Suprapubic skin (tissue), 4 donors: Measurements from ENCODE around the gene SH3GL1. TPM values are rescaled to one million over a fixed set of nuclear protein-coding genes. Genes with fewer than 3 reads are reported as not detected.

Experiments
- DNase-seq, 2 donors: peaks; one replicate each; pipeline ENCODE4 v3.0.0-alpha.2; 2019; ENCODE audit warnings: low spot score in 2 of 2
- H3K27ac ChIP-seq: fragments of 200-600 bp; sonication (generic); one replicate; pipeline ENCODE4 v1.5.1; 2019
- H3K27me3 ChIP-seq: fragments of 200-600 bp; sonication (generic); one replicate; pipeline ENCODE4 v1.5.1; 2019
- H3K36me3 ChIP-seq: fragments of 200-600 bp; sonication (generic); one replicate; pipeline ENCODE4 v1.5.1; 2019
- H3K4me1 ChIP-seq: fragments of 200-600 bp; sonication (generic); one replicate; pipeline ENCODE4 v1.5.1; 2019
- H3K4me3 ChIP-seq: fragments of 200-600 bp; sonication (generic); one replicate; pipeline ENCODE4 v1.5.1; 2019; ENCODE audit warnings: mild to moderate bottlenecking
- H3K9me3 ChIP-seq: fragments of 200-600 bp; sonication (generic); one replicate; pipeline ENCODE4 v1.5.1; 2019
- CTCF ChIP-seq, 2 donors: fragments of 200-600 bp in 1 of 2; fragments of 450-650 bp in 1 of 2; sonication (generic) in 1 of 2; IDR thresholded peaks; one replicate each; pipeline ENCODE4 v1.5.1; 2016 to 2019; ENCODE audit warnings: antibody characterized with exemption in 2 of 2, mild to moderate bottlenecking in 1 of 2, moderate library complexity in 1 of 2
- EP300 ChIP-seq: sonication (generic); formaldehyde crosslinking; IDR thresholded peaks from one replicate; pipeline ENCODE4 v1.6.1; 2017; ENCODE audit warnings: antibody characterized with exemption
- POLR2A ChIP-seq, 2 donors: fragments of 450-650 bp; IDR thresholded peaks; one replicate each; pipeline ENCODE4 v1.6.1; 2017; ENCODE audit warnings: antibody characterized with exemption in 2 of 2, mild to moderate bottlenecking in 2 of 2, moderate library complexity in 2 of 2
- POLR2AphosphoS5 ChIP-seq, 3 donors: sonication (generic); formaldehyde crosslinking; IDR thresholded peaks; one replicate each; pipeline ENCODE4 v1.6.1; 2017; ENCODE audit warnings: antibody characterized with exemption in 3 of 3
- WGBS: methylation state at CpG from one replicate; pipeline ENCODE4 v1.1.5; 2018; 5-methylcytosine and 5-hydroxymethylcytosine counted together
- total RNA-seq, 4 donors: library from RNA; depleted of rRNA; stranded (reverse); fragments of >200 nt; gene quantifications; one replicate each; pipeline ENCODE4 v1.1.0, GENCODE V29; 2016

The SH3GL1 gene
- total RNA-seq, 4 donors from 2014 or later, result 67.0 to 103 (median 81.0) TPM

- no peak for DNase-seq
- peaks cover 28% of the 10 kb centered on the region for H3K36me3 ChIP-seq
- no peaks in the 10 kb centered on the region for H3K4me1 ChIP-seq
- H3K4me3 ChIP-seq, result no peak overlapping the region
- no peak overlapping the region for H3K27ac ChIP-seq
- TF ChIP-seq POLR2AphosphoS5 (IDR thresholded peaks at IDR 0.05), result no peak
- TF ChIP-seq POLR2A (IDR thresholded peaks at IDR 0.05), result no peak
- no peak for TF ChIP-seq EP300
- TF ChIP-seq CTCF (IDR thresholded peaks at IDR 0.05), result no peak
- 92% methylated on average over 9 of the region's 10 CpGs for WGBS
- H3K9me3 ChIP-seq, result no peaks in the 10 kb centered on the region
- no peaks in the 10 kb centered on the region for H3K27me3 ChIP-seq
Observed at GRCh38 chr19:4437103-4437502, 36.8 kb upstream of the SH3GL1 start.

GRCh38 chr19:4436231-4436630 is 35.9 kb upstream of the SH3GL1 start:
- no peak overlapping the region for H3K4me3 ChIP-seq
- no peak overlapping the region for H3K27ac ChIP-seq
- H3K9me3 ChIP-seq, result no peaks in the 10 kb centered on the region
- no peaks in the 10 kb centered on the region for H3K4me1 ChIP-seq
- no peak for DNase-seq
- peaks cover 36% of the 10 kb centered on the region for H3K36me3 ChIP-seq
- H3K27me3 ChIP-seq, result no peaks in the 10 kb centered on the region
- TF ChIP-seq POLR2A (IDR thresholded peaks at IDR 0.05), result no peak
- TF ChIP-seq CTCF (IDR thresholded peaks at IDR 0.05), result no peak
- no peak for TF ChIP-seq POLR2AphosphoS5 (IDR thresholded peaks at IDR 0.05)
- TF ChIP-seq EP300, result no peak
- WGBS, result 86% methylated on average over 4 of the region's 7 CpGs

- no peaks in the 10 kb centered on the region for H3K9me3 ChIP-seq
- no peaks in the 10 kb centered on the region for H3K27me3 ChIP-seq
- H3K4me1 ChIP-seq, result no peaks in the 10 kb centered on the region
- no peak for DNase-seq
- 94% methylated on average over 9 of the region's 9 CpGs for WGBS
- TF ChIP-seq POLR2A (IDR thresholded peaks at IDR 0.05), result no peak
- TF ChIP-seq CTCF (IDR thresholded peaks at IDR 0.05), result no peak
- no peak for TF ChIP-seq POLR2AphosphoS5 (IDR thresholded peaks at IDR 0.05)
- TF ChIP-seq EP300, result no peak
- no peak overlapping the region for H3K27ac ChIP-seq
- peaks cover 55% of the 10 kb centered on the region for H3K36me3 ChIP-seq
- H3K4me3 ChIP-seq, result no peak overlapping the region
Observed at GRCh38 chr19:4434391-4434790, 34.0 kb upstream of the SH3GL1 start.

DNA sequence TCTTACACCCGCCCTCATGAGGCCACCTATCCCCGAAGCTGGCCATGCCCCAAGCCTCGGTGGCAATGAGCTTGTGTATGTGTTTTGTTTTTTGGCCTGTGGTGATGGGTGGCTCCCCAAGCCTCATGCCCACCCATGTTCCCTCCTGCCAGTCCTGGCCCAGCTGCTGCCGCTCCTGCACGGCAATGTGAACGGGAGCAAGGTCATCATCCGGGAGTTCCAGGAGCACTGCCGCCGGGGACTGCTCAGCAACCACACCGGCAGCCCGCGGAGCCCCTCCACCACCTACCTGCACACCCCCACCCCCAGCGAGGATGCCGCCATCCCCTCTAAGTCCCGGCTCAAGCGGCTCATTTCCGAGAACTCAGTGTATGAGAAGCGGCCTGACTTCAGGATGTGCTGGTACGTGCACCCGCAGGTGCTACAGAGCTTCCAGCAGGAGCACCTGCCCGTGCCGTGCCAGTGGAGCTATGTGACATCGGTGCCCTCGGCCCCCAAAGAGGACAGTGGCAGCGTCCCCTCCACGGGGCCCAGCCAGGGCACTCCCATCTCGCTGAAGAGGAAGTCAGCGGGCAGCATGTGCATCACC is 32.7 kb upstream of the SH3GL1 start:
- no peak for DNase-seq
- peaks cover 64% of the 10 kb centered on the region for H3K36me3 ChIP-seq
- H3K9me3 ChIP-seq, result no peaks in the 10 kb centered on the region
- no peaks in the 10 kb centered on the region for H3K27me3 ChIP-seq
- H3K27ac ChIP-seq, result no peak overlapping the region
- H3K4me3 ChIP-seq, result no peak overlapping the region
- TF ChIP-seq CTCF (IDR thresholded peaks at IDR 0.05) (no peak), POLR2A (IDR thresholded peaks at IDR 0.05) (no peak), POLR2AphosphoS5 (IDR thresholded peaks at IDR 0.05) (no peak), EP300 (no peak)
- H3K4me1 ChIP-seq, result no peaks in the 10 kb centered on the region
- 90% methylated on average over 5 of the region's 28 CpGs for WGBS

- H3K36me3 ChIP-seq, result peaks cover 64% of the 10 kb centered on the region
- H3K4me1 ChIP-seq, result no peaks in the 10 kb centered on the region
- TF ChIP-seq EP300 (no peak), CTCF (IDR thresholded peaks at IDR 0.05) (no peak), POLR2AphosphoS5 (IDR thresholded peaks at IDR 0.05) (no peak), POLR2A (IDR thresholded peaks at IDR 0.05) (no peak)
- no peaks in the 10 kb centered on the region for H3K27me3 ChIP-seq
- DNase-seq, result no peak
- no peak overlapping the region for H3K27ac ChIP-seq
- WGBS, result 84% methylated on average over 26 of the region's 26 CpGs
- H3K4me3 ChIP-seq, result no peak overlapping the region
- H3K9me3 ChIP-seq, result no peaks in the 10 kb centered on the region
Observed at GRCh38 chr19:4431808-4432674, 31.7 kb upstream of the SH3GL1 start.
